ENCODE measurements around the gene FLT3LG. TPM values are rescaled to one million over a fixed set of nuclear protein-coding genes. Genes with fewer than 3 reads are reported as not detected.

The FLT3LG gene
- total and polyA plus RNA-seq, 2 of the 8 experiments (the other 6 are each of a cell fraction or from before 2014, with no cell fraction given): 1.6 to 3.2 TPM

GRCh38 chr19:49473868-49474541 is at the start of gene FLT3LG (continued):
- peak; percentile 49; the same call in 1 of the 2 replicates for TF ChIP-seq TCF12 (IDR thresholded peaks at IDR 0.05; ENCODE audit: low read depth, low read length)
- TF ChIP-seq GTF2F1 (IDR thresholded peaks at IDR 0.05; ENCODE audit: borderline replicate concordance, low read depth, low read length): no peak
- no peak for TF ChIP-seq CBX8 (IDR thresholded peaks at IDR 0.05; ENCODE audit: borderline replicate concordance, low read depth, low read length)
- TF ChIP-seq TAF1 (IDR thresholded peaks at IDR 0.05; ENCODE audit: low read depth, low read length): no peak
- TF ChIP-seq BCL11A (IDR thresholded peaks at IDR 0.05; ENCODE audit: low read depth in 2 of 2, low read length in 2 of 2): no peak
- no peak for TF ChIP-seq EGR1 (IDR thresholded peaks at IDR 0.05; ENCODE audit: borderline replicate concordance, low read depth, low read length)
- TF ChIP-seq CTCF (IDR thresholded peaks at IDR 0.05; ENCODE audit: control extremely low read depth in 1 of 3, insufficient read depth in 1 of 3, low read depth in 1 of 3, low read length in 3 of 3): peak; percentile 86 to 92 (median 88)
- no peak for TF ChIP-seq NANOG (IDR thresholded peaks at IDR 0.05; ENCODE audit: insufficient read depth, low read depth, low read length, poor library complexity, severe bottlenecking)
- no peak for TF ChIP-seq KDM1A (IDR thresholded peaks at IDR 0.05; ENCODE audit: borderline replicate concordance, low read length)
- TF ChIP-seq SP4 (IDR thresholded peaks at IDR 0.05; ENCODE audit: low read length): 0 out of 2 replicates have a peak, but pooled peaks have one; percentile 62
- no peak for TF ChIP-seq SAP30 (IDR thresholded peaks at IDR 0.05; ENCODE audit: insufficient read depth, insufficient replicate concordance, low read length)
- no peak for TF ChIP-seq CBX5 (IDR thresholded peaks at IDR 0.05; ENCODE audit: low read depth, low read length)
- no peak for TF ChIP-seq SIRT6 (IDR thresholded peaks at IDR 0.05; ENCODE audit: low read length)
- TF ChIP-seq GABPA (IDR thresholded peaks at IDR 0.05; ENCODE audit: borderline replicate concordance, insufficient read depth, low read length): 0 out of 2 replicates have a peak, but pooled peaks have one; percentile 35
- TF ChIP-seq BRCA1 (IDR thresholded peaks at IDR 0.05; ENCODE audit: low read depth, low read length): no peak
- TF ChIP-seq SIN3A (conservative IDR thresholded peaks at IDR 0.05 in 1 of 2, IDR thresholded peaks at IDR 0.05 in 1 of 2; ENCODE audit: low read depth in 1 of 2, low read length in 2 of 2): peak; percentile 43 to 74; a peak in 2 of 4 replicates
- peak; percentile 28 for TF ChIP-seq KDM4A (IDR thresholded peaks at IDR 0.05; ENCODE audit: low read depth, low read length, severe bottlenecking)
- no peak for TF ChIP-seq TBP (IDR thresholded peaks at IDR 0.05; ENCODE audit: low read depth, low read length)
- no peak for TF ChIP-seq EZH2 (IDR thresholded peaks at IDR 0.05; ENCODE audit: low read depth, low read length, severe bottlenecking)
- TF ChIP-seq YY1 (IDR thresholded peaks at IDR 0.05; ENCODE audit: low read depth, low read length): peak; percentile 44; the same call in 1 of the 2 replicates
- no peak for TF ChIP-seq RXRA (IDR thresholded peaks at IDR 0.05; ENCODE audit: insufficient read depth, low read depth, low read length)
- peak; percentile 73 for TF ChIP-seq TEAD4 (IDR thresholded peaks at IDR 0.05; ENCODE audit: low read depth, low read length)

Data from H1 (cell line).